NCI-H1417 treated with DMSO at 0.1 percent for 48 hours (cell line): Measurements from ENCODE around the gene ATE1.
A peak's percentile ranks its signal among the peaks of the same experiment; 100 is the strongest.

Source experiments
- DNase-seq: peaks from one replicate; lab custom pipeline; 2025; lab: John Stamatoyannopoulos, UW

Gene ATE1

GRCh38 chr10:121873236-121873635 is 54.6 kb downstream of the ATE1 start:
- no peak for DNase-seq

- DNase-seq, result no peak
Observed at GRCh38 chr10:121870413-121870812, 57.4 kb downstream of the ATE1 start.

DNA sequence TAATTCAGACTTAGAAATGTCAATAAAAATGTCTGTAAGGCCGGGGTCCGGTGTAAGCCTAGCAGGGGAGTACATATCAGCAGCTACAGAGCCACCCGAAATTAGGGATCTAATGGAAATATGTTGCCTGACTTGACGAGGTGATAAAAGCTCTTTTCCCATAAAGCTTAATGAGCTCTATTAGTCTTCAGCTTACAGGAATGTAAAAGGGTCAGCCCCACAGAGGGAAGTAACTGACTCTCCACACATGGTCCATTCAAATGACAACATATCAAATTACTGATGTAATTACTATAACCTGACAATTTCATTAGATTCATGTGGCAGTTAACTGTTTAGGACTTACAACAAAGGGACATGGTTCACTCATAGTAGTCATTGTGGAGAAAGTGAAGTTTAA is 62.3 kb downstream of the ATE1 start:
- DNase-seq, result peak; percentile 24

- no peak for DNase-seq
Observed at GRCh38 chr10:121864653-121865052, 63.2 kb downstream of the ATE1 start.

DNA sequence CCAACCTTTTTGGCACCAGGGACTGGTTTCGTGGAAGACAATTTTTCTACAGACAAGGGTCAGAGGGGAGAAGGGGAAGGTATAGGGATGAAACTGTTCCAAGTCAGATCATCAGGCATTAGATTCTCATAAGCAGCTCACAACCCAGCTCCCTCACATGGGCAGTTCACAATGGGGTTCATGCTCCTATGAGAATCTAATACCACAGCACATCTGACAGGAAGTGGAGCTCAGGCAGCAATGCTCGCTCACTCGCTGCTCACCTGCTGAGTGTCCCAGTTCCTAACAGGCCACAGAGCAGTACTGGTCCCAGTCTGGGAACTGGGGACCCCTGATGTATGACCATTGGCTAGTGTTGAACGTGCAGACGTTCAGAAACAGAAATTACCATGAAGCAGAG is 63.7 kb downstream of the ATE1 start:
- DNase-seq, result no peak

DNA sequence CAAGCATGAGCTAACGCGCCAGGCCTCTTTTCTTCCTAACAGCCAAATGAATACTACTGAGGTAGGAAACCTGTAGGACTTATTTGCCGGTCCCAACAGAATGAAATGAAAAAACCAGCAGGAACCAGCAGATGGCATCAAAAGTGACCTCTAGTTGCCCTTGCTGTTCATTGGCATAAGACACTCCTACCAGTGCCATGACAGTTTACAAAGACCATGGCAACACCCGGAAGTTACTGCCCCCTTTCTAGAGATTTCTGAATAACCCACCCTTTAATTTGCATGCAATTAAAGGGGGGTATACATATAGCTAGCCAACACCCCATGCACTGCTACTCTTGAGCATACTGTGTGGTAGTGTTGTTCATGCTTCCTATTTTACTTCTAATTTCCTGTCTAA is 65.2 kb downstream of the ATE1 start:
- no peak for DNase-seq

DNA sequence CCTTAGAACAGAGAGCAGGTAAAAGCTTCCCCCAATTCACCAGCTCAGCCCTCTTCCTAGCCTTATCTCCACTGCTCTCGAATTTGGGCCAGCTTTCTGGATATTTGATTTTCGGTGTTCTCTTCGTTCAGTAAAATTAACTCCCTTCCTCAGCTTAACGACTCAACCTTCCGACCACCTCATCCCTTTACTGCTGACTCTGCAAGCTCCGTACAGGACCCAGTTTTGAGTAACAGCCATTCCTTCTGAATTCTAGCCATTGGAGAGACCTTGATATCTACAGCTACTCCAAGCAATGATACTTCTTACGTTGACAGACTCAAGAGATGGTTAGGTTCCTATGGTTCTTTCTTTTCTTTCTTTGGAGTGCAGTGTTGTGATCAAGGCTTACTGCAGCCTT is 65.8 kb downstream of the ATE1 start:
- DNase-seq, result no peak

DNA sequence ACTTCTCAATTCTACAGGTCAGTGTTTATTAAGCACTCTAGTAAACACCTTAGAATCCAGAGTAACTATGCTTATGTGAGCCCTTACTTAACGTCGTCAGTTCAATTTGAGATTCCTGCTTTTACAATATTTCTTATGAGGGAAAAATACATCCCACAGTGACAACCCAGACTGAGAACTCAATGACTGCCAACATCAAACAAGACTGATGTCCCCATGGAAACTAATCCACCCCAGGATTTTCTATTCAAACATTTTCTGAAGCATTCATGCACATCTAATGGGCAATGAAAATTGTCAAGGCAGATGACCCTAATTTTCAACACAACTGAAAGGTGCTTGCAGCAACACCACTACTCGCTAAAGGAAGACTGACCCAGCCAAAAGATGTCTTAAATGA is 67.0 kb downstream of the ATE1 start:
- no peak for DNase-seq

DNA sequence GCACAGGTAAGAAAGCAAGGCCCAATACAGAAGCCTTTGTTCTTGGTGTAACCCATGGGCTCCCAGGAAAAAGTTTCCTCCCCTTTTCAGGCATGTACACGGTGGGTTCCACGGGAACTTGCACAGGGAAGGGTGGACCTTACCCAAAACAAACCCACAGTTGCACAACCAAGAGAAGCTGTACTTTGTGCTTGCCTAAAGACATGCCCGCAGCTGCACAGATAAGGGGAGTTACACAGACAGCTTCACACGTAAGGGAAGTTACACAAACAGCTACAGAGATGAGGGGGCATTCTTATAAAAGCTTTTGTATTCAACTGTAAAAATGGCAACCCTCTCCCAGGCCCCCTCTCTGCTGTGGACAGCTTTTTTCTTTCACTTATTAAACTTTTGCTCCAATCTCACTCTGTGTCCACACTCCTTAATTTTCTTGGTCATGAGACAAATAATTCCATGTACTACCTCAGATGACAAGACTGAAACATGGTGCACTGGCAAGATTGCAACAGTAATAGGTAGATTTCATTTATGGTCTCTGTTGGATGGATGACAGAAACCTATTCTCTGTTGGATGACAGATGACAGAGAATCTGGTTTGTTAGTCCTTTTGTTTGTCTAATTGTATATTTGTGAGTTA is 72.9 kb downstream of the ATE1 start:
- DNase-seq, result no peak

DNA sequence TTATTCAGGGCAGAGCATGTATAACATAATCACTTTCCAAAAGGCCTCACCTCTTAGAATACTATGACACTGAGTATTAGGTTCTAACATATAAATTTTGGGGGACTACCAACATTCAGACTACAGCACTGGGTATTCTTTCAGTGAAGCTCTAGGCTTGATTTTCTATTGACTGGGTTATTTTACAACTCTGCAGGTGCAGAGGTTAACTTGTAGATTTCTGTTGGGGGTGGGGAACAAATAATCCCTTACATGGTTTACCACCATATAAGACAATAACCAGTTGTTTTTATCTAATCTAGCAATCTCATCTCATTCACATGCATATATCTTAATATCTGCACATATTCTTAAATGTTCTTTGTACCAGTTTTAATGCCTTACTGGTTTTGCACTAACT is 73.9 kb downstream of the ATE1 start:
- DNase-seq, result no peak

GRCh38 chr10:121851786-121852185 is 76.0 kb downstream of the ATE1 start:
- peak; percentile 46 for DNase-seq

- DNase-seq, result no peak
Observed at GRCh38 chr10:121848082-121848481, 79.7 kb downstream of the ATE1 start.

DNA sequence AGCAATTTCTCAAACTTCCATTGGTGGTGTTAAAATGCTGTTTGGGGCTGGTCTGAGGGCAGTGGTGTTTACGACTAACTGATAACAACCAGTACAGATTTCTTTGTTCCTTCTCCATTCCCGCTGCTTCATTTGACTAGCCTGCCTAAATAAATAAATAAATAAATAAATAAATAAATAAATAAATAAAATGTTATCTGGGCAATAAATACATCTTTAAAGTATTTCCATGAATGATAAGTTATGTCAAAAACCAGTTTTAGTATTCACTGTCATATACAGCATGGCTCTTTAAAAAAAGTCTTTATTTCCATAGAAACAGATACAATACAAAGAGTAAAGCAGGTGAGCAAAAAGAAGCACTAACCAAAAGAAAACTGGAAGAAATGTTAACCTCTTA is 81.3 kb downstream of the ATE1 start:
- DNase-seq, result no peak

DNA sequence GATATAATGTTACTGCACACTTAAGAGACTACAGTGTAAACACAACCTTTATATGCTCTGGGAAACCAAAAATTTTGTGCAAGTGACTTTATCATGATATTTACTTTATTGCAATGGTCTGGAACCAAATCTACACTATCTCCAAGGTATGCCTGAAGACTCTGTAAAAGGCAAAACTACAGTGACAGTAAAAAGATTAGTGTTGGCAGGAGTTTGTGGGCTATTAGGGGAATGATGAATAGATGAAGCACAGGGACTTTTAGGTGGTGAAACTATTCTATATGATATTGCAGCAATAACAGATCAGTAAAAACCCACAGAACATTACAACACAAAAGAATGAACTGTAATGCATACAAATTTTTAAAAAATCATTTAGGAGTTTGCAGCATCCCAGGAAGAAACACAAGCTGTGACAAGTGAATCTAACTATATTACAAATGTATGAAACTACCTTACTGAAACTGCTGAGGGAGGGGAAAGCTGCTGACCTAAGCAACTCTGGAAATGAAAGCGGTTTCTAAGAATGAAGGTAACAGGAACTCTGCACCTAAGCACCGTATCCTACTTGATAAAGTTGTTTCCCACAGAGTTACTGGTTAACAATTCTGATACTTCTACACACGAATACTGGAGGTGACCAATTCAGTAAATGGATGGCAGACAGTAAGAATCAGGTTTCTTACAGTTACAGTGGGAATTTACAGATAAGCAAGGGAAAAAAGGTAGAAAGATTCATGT is 82.6 kb downstream of the ATE1 start:
- no peak for DNase-seq

DNA sequence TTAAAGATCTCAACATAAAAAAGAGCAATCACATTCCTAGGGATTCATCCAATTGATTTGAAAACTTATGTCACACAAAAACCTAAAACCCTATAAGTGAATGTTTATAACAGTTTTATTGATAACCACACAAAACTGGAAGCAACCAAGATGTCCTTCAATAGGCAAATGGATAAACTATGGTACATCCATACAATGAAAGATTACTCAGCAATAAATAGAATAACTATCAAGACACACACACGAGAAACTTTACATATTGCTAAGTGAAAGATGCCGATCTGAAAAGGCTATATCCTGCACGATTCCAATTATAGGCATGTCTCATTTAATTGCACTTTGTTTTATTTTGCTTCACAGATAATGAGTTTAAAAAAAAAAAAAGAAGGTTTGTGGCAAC is 83.3 kb downstream of the ATE1 start:
- no peak for DNase-seq

DNA sequence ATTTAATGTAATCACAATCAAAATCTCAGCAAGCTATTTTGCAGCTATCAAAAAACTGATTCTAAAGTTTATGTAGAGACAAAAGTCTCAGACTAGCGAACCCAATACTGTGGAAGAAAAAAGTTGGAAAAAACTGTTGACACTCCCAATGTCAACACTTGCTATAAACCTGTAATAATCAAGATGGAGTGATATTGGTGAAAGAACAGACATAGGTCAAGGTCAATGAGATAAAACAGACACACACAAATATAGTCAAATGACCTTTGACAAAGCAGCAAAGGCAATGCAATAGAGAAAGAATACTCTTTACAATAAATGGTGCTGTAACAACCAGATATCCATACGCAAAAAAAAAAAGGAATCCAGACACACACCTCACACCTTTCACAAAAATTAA is 84.5 kb downstream of the ATE1 start:
- DNase-seq, result no peak

DNA sequence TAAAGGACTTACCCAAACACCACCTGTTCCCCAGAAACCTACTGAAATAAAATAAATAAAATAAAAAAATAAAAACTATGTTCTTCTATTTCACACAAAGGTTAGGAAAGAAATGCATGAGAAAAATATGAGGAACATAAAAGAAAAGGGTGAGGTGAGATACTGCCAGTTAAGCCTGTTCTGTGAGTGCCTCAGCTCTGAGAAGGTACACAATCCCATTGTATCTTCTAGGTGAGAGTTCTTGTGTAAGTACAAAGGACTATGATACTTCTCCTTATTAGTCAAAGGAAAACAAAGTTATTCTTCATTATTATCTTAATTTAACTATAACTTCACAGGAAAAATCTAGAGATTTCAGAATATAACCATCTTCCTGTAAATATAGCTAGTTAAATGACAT is 86.0 kb downstream of the ATE1 start:
- DNase-seq, result no peak

- no peak for DNase-seq
Observed at GRCh38 chr10:121838931-121839330, 88.9 kb downstream of the ATE1 start.

DNA sequence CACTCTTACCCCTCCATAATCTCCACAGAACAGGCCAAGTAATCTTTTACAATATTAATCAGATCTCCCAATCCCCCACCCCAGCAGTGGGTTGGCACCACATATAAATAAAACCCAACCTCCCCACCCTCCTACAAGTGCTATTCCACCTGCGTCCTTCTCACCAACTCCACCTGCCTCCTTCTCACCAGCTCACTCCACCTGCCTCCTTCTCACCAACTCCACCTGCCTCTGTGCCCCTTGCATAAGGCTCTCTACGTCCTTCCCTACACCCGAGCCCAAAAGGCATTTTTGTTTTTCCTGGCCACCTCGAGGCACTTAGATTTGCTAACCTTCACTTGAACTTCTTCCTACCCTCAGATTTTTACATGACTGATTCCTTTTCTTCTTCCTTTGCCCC is 89.7 kb downstream of the ATE1 start:
- no peak for DNase-seq

DNA sequence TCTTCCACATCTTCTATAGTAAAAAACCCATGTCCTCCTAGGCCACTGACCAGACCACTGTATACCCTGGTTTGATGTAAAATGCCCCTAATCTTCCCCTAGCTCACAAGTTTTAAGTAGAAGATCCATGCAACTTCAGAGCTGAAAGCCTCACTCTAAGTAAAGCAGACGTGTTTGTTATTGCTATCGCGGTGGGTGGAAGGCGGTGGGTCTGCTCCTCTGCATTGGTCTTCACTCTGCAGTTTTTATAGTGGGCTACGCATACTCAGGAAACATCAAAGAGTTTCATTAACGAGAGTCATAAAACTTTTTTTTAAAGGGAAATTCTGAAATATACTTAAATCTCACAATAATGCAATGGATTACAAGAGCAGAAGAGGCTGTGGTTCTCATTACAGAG is 91.7 kb downstream of the ATE1 start:
- no peak for DNase-seq

DNA sequence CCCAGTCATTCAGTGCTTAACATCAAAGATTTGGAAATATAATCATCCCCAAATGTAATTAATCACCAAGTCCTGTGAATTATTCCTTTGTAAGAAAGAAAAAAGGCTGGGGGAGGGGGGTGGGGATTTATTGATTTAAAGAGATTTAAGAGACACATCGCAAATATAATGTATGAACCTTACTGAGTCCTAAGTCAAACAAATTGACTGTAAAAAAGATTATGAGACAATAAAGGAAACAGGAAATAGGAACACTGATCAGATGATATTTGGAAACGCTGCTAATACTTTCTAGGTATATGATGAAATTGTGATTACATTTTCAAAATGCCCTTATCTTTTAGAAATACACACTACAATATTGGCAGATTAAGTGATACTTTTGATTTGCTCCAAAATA is 92.5 kb downstream of the ATE1 start:
- no peak for DNase-seq

GRCh38 chr10:121834757-121835156 is 93.1 kb downstream of the ATE1 start:
- no peak for DNase-seq

- no peak for DNase-seq
Observed at GRCh38 chr10:121833387-121833786, 94.4 kb downstream of the ATE1 start.

DNA sequence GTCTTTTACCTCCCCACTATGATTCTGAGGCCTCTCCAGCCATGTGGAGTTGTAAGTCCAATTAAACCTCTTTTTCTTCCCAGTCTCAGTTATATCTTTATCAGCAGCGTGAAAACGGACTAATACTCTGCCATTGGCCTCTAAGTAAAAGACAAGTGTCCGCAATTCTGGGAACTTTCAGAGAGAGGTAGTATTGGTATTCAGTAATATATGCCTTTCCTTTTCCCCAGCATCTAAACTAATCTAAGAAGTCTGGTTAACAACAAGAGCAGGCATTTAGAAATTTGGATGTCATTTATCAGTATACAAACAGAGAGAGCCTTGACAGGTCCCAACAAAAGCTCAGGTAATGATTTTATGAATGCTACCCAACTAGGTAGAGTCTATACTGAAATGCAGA is 95.2 kb downstream of the ATE1 start:
- no peak for DNase-seq
